Fibroblast of the conjunctiva (primary cell): ENCODE data around the gene CD7.

Experiments used
- DNase-seq: peaks from one replicate; pipeline ENCODE4 v3.0.0-alpha.2; 2010; ENCODE audit warnings: low read depth

The CD7 gene

DNA sequence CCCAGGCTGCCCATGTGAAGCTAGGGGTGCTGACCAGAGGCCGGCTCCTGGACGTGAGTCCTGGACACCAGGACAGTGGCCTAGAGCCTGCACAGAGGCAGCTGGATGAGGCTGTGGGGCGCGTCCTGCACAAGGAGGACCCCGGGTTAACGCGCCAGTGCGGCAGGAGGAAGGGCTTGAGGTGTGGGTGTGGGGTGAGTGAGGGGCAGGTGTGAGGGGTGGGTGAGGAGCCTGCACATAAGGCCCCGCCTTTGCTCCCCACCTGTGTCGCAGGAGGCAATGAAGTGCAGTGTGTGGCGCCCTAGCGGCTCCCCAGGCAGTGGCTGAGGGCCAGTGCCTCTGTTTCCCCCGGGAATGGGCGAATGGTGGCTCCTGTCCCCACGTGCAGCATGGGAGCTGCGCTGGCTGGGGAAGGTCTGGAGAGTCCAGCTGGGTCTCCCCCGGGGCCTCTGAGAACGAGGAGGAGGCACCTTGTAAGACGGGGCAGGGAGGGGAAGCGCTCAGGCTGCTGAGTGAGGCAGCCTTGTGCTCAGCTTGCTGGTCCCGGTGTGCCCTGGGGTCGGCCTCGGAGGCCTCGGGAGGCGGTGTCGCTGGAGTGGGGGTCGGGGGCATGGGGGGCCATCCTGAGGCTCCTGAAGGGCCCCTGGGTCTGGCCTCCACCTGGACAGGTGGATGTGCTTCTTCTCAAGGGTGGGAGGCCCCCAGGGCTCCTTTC, 3.2 kb downstream of the CD7 start:
- no peak for DNase-seq

DNA sequence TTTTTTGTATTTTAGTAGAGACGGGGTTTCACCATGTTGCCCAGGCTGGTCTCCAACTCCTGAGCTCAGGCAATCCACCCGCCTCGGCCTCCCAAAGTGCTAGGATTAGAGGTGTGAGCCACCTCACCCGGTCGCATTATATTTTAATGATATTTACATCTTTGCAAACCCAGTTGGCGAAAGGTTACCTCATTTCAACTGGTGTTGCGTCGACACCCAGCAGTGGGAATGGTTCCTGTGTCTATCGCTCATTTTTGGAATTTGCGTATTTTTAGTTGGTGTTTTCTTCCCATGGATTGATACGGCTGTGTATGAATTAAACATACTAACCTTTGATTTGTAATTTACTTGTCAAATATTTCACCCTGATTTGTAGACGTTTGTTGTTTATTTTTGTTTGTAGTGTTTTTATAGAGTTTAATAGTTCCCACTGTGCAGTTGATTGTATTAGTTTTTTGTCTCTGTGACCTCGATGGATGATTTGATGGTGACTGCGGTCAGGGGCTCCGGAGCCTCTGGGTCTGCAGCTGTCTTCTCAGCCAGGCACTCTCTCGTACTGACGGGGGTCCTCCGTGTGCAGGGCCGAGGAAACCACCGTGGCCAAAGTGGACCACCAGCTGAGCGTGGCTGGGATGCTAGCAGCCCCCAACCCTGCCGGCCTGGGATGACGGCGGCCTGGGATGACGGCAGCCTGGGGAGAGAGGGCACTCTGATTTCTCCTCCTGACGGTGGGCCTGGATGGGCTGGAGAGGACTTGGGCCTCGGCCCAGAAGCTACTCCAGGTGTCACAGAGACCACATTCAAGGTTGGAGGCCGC, 4.0 kb downstream of the CD7 start:
- no peak for DNase-seq

DNA sequence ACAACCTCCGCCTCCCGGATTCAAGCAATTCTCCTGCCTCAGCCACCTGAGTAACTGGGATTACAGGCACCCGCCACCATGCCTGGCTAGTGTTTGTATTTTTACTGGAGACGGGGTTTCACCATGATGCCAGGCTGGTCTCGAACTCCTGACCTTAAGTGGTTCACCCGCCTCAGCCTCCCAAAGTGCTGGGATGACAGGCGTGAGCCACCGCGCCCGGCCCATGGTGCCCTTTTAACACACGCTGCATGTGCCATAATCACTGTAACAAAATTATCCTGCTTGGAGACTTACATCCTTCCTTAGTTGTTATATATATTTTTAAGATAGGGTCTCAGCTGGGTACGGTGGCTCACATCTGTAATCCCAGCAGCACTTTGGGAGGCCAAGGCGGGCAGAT, 5.4 kb downstream of the CD7 start:
- no peak for DNase-seq

DNA sequence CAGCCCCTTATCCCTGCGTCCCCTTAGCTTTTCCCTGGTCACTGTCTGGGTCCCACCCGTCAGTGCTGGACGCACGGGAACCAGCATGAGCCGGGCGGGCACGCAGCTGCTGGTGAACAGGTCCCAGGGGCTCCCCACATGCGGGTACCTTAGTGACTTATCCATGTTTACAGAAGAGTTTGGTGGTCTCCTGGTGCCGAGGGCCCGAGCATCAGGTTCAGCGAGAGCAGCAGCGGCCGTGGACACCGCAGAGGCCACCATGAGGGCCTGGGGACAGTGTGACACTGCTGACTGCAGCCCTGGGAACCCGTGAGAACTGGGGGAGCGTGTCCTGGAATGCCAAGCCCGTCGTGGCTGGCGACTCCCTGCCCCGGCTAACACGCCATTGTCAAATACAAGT, 6.5 kb downstream of the CD7 start:
- DNase-seq: no peak

DNA sequence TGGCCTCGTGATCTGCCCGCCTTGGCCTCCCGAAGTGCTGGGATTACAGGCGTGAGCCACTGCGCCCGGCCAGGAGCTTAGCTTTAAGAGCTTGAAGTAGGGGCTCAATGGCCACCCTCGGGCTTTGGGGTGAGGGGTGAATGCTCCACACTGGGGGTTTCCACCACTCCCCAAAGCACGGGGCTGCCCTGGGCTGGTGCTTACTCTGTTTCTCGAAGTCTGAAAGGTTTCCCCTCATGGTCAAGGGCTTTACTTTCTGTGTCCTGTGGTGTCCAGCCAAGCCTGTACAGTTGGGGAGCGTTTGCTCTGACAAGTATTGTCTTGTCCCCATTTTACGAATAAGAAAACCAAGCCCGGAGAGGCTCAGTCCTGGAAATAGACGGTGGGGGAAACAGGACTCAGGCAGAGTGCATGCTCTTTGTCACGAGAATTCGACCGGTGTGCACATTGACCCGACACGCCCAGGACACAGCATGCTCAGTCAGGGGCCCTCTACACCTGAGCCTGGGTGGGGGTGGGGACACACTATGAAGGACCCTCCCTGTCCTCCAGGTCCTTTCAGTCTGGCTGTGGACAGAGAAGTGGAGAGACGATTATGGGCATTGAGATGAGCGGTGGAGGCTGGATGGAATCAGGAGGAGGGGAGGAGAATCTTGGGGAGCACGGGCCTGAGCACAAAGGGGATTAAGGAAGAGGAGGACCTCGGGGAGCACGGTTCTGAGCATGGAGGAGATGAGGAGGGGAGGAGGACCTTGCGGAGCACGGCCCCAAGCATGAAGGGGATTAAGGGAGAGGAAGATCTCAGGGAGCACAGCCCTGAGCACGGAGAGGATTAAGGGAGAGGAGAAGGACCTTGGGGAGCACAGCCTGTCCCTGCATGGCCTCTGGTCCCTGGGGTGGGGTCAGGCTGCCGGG, 7.5 kb downstream of the CD7 start:
- DNase-seq: no peak

DNA sequence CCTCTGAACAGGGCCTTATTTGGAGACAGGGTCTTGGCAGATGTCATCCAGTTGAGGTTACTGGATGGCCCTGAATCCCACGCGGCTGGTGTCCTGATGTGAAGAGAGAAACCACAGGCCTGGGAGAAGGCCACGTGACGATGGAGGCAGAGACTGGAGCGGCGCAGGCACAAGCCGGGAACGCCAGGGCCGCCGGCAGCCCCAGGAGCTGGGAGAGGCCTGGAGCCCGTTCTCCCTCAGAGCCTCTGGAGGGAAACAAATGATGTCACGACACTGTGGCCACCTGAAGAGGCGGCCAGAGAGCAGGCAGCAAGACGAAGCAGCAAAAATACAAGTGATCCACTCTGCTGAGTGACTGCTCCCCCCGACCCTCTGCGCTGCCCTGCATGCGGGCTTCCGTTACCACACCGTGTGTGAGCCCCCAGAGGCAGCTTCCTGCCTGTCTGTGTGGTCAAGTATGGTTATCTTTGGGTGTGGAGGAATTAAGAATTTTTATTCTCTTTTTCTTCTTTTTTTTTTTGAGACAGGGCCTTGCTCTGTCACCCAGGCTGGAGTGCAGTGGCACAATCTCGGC, 11.6 kb downstream of the CD7 start:
- DNase-seq: no peak

DNA sequence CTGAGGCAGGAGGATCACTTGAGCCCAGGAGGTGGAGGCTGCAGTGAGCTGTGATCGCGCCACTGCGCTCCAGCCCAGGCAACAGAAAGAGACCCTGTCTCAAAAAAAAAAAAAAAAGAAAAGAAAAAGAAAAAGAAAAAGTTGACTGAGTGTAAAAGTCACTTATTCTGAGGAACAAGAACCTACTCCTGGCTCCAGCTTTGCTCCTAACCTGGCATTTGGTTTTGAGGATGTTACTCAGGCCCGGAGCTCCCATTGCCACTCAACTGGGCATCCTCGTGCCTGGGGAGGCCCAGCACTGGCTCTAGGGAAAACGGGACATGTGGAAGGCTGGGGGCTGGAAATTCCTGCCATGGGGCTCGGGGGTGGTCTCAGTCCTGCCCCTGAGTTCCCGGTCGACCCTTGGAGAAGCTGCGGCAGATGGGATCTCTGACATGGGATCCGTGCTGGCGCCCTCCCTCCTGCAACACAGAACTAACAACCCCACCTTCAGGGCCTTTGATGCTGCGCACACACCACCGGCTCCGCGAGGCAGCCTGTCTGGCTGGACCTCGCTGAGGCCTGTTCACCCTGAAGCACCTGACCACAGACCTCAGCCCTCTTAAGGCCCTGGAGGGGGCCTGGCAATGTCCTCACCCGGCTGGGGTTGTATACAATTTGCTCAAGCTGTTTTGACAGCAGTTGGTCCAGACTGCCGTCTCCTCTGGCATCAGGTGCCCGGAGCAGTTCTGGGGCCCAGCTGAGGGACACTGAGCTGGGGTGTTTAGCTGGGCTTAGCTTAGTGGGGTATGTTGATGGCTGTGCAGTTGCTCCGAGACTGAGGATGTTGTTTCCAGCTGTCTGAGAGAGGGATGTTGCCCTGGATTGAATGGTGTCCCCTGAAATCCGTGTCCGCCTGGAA, 12.3 kb downstream of the CD7 start:
- no peak for DNase-seq

DNA sequence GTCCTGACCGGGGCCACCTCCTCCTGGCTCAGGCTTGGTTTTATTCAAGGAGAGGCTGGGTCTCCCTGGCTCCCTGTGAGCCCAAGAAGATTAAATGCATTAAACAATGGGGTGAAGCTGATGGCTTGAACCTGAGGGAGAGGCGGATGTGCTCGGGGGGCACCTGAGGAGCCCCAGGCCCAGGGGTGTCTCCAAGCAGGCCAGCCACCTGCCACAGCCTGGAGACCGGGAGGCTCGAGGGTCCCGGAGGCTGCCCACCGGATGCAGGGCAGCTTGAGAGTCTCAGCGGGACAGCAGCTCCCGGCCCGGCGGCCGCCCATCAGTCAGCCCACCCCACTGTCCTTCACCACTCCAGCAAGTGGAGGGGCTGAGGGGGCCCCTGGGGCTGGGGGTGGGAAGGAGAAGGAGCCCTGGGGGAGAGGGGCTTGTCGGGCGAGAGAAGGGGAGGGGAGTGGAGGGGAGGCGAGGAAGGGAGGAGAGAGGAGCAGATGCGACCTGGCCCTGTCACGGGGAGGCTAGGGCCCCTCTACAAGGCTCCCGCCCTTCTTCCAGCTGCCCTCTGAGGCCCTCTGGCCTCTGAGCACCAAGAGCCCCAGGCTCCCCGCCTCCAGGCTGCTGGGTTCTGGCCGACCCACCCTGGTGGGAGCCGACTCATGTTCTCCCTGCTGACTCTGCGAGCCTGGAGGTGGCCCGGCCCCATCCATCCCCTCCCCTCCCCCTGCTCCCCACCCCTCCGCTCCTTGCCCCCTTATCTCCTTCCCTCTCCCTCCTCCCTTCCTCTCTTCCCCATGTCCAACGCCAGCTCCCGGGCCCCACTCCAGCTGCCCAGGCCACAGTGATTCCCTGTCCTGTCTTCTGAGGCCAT, 13.2 kb downstream of the CD7 start:
- no peak for DNase-seq

DNA sequence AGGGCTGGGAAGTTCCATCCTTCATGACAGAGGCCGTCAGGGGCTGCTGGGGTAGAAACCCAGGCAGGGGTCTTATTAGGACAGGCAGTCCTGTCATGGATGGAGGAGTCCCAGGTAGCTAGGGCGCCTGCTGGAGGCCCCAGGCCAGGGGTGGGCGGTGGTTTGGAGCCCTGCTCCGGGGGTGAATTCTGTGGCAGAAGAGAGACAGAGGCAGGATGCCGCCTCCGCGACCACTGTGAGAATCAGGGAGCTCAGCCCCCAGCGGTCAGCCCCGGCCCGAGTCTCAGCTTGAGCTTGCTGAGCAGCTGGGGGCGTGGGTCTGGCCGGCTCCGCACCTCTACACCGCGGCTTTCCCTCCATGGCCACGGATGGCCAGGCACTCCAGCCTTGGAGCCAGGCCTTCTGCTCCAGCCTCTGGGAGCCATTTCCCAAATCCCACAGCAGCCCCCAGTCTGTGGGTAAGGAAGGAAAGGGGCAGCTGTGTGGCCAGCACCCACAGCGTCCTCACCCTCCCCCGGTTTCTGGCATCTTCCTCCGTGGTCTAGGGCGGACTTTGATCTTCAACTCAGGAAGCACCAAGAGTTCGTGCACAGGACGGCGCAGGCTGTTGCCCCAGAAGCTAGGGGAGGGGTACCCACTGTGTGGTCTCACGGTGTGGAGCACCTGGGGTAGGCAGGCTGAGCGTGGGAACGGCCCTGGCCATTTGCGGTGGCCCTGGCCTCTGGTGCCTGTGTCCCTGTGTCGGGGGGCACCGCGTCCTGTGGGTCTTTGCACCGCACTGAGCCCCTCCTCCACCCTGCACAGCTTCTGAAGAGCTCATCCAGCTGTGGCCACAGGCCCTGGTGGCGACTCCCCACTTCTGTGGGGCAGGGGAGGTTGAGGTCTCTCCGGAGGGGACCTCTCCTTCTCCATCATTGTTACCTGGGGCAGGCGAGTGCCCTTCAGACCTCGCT, 14.1 kb downstream of the CD7 start:
- DNase-seq: no peak

DNA sequence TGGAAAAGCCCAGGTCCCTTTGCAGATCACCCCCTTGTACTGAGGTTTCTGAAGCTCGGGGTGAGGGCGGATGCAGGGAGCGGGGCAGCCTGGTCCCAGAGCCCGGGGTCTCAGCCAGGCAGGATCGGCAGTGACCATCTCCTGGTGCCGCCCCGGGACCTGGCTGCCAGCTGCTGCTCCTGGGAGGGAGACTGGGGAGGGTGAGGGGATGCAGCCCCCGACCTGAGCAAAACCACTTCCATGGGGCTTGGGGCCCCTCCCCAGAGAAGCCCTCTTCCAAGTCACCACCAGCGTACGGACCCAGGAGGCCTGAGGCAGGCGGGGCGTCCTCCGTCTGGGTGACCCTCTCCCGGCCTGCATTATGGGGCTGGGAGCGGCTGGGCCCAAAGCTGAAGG, 14.8 kb downstream of the CD7 start:
- DNase-seq: no peak

DNA sequence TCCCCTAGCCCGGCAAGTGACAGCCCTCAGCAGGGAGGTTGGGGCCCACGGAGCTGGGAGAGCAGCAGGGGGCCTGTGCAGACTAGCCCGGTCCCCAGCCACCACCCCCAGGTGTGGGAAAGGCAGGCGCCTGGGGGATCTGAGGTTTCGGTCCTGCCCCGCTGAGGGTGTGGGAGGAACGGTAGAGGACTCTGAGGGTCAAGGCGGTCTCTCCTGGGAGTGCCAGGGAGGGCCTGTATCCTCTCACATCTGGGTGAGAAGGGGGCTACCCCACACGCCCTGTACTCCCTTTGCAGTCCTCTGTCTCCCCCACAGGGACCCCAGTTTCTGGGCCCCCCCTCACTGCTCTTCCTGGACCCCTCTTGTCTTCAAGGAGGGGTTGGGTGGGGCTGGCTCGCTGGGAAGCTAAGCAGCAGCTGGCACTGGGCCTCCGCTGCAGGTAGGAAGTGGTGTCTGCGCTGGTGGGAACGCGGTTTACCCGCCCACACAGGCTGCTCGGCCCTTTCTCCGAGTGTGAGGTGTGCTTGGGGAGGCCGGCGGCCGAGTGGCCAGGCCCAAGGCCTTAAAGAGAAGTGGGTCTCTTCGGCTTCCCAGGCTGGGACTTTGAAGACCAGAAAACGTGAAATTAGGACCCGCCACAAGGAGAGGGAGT, 15.4 kb downstream of the CD7 start:
- no peak for DNase-seq

DNA sequence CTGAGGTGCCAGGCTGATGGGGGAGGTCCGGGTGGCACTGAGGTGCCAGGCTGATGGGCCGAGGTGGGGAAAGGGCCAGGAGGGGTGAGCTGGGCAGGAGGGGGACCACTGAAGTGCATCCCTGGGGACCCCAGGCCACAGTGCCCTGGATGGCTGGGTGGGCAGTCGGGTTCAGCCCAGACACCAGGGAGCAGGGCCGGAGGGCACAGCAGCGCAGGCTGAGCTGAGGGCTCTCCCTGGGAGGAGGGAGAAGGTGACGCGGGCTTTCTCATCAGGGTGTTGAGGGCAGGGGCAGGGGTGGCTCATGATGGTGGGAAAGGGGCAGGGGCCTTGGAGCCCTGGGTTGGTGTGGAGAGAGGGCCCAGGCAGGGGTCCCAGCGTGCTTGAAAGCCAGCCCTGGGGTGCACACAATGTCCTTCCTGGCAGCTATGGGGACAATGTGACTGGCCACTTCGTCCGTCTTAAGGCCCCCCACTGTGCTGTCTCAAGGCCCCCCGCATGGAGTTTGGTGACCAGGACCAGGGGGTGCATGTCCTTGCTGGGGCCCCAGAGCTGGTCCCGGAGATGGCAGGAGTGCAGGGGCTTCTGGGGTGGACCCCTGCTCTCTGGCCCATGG, 16.0 kb downstream of the CD7 start:
- no peak for DNase-seq

DNA sequence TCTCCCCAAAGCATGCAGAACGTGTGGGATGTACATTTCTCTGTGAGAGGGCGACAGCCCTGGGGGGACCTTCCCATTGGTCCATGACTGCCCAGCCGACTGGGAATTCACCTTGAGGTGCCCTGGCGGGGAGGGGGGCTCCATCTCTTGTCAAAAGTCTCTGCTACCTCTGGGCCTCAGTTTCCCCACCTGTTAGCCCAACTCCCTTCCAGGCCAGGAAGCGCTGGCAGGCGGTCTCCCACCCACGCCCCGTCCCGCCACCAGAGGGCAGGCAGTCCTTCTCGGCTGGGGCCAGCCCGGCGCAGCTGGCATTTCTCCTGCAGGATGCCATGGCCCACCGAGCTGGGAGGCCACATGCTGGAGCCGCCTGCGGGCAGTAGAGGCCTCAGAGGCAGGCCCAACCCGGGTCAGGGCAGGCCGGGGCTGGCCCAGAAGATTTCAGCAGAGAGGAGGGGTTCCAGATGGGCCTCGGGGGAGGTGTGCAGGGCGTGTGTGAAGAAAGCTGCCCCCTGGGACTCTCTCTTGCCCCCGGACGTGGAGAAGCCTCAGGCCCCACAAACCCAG, 16.6 kb downstream of the CD7 start:
- DNase-seq: peak; percentile 21

DNA sequence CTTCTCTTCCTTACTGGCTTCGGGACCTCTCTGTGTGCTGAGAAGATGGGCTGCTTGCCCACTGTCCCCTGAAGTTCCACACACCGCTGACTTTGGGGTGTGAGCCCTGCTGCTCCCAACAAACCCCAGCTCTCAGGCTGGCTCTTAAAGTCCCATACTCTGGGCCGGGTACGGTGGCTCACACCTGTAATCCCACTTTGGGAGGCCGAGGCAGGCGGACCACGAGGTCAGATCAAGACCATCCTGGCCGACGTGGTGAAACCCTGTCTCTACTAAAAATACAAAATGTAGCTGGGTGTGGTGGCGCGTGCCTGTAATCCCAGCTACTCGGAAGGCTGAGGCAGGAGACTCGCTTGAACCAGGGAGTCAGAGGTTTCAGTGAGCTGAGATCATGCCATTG, 17.2 kb downstream of the CD7 start:
- no peak for DNase-seq

DNA sequence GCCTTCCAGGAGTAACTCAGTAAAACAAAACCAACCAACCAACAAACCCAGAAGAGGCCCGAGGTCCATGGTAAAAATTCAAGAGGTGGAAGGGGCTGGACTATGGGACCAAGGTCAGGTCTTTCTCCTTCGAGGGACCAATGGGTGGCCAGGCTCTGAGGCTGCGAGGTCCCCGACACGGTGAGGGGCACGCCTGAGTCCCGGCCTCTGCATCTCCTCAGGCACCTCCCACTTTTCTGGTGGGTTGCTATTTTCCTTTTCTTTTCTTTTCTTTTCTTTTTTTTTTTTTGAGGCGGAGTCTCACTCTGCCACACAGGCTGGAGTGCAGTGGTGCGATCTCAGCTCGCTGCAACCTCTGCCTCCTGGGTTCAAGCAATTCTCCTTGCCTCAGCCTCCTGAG, 18.0 kb downstream of the CD7 start:
- no peak for DNase-seq

DNA sequence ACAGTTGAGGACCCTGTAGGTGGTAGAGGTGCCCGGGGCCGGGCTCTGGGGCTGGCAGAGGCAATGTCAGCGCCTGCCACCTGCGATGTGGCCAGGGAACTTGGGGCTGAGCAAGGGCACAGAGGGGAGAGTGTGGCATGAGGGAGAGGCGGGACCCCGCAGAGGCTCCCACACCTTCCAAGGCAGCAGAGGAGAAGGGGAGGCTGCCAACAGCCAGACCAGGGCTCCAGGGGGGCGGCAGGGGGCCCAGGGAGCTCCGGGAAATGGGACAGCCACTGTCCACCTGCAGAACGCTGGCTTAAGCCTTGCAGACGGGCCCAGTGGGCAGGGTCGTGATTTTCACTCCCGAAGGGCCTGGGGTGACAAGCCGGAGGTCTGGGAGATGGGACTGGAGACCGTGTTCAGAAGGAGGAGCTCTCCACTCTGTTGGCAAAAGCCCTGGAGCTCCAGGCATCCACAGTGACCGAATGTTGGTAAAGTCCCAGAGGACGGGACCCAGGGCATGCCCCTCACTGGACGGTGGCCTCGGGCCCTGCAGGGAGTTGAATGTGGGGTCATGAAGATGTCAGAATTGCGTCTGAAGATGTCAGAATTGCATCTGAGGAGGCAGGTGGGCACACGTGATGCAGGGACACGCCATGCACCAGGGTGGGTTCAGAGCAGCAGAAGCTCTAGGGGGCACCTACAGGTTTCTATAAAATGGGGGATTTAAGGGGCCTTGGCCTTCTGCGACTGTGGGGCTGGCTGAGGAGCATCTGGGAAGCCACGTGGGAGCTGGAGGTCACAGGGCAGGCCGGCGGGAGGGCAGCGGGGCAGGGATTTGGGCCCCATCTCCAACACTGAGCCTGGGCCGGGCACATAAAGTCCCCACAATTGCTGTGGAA, 18.6 kb downstream of the CD7 start:
- DNase-seq: no peak
